Tibial nerve (tissue), 4 donors: ENCODE results near the gene ASNS.
"Not testable (repeated sequence)": the region's sequence is repeated elsewhere in the genome, so short reads cannot be mapped to it uniquely, and the experiment has no call there.

Source experiments
- EP300 ChIP-seq, 2 donors: sonication (generic); formaldehyde crosslinking; IDR thresholded peaks; one replicate each; pipeline ENCODE4 v1.6.1; 2017; ENCODE audit warnings: antibody characterized with exemption in 2 of 2, mild to moderate bottlenecking in 1 of 2
- TF ChIP-seq, protein P1 (sequence below), 5 experiments: fragments of 200-600 bp in 3 of 5; fragments of 450-650 bp in 2 of 5; sonication (generic) in 3 of 5; IDR thresholded peaks; one replicate each; pipeline ENCODE4 v1.5.1; 2016 to 2019; ENCODE audit warnings: antibody characterized with exemption in 5 of 5, mild to moderate bottlenecking in 3 of 5, moderate library complexity in 2 of 5

DNA sequence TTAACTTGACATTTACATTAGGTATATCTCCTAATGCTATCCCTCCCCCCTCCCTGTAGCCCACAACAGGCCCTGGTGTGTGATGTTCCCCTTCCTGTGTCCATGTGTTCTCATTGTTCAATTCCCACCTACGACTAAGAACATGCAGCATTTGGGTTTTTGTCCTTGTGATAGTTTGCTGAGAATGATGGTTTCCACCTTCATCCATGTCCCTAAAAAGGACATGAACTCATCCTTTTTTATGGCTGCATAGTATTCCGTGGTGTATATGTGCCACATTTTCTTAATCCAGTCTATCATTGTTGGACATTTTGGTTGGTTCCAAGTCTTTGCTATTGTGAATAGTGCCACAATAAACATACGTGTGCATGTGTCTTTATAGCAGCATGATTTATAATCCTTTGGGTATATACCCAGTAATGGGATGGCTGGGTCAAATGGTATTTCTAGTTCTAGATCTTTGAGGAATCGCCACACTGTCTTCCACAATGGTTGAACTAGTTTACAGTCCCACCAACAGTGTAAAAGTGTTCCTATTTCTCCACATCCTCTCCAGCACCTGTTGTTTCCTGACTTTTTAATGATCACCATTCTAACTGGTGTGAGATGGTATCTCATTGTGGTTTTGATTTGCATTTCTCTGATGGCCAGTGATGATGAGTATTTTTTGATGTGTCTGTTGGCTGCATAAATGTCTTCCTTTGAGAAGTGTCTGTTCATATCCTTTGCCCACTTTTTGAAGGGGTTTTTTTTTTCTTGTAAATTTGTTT, 21.8 kb downstream of the ASNS start:
- TF ChIP-seq, protein P1, sequence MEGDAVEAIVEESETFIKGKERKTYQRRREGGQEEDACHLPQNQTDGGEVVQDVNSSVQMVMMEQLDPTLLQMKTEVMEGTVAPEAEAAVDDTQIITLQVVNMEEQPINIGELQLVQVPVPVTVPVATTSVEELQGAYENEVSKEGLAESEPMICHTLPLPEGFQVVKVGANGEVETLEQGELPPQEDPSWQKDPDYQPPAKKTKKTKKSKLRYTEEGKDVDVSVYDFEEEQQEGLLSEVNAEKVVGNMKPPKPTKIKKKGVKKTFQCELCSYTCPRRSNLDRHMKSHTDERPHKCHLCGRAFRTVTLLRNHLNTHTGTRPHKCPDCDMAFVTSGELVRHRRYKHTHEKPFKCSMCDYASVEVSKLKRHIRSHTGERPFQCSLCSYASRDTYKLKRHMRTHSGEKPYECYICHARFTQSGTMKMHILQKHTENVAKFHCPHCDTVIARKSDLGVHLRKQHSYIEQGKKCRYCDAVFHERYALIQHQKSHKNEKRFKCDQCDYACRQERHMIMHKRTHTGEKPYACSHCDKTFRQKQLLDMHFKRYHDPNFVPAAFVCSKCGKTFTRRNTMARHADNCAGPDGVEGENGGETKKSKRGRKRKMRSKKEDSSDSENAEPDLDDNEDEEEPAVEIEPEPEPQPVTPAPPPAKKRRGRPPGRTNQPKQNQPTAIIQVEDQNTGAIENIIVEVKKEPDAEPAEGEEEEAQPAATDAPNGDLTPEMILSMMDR (IDR thresholded peaks at IDR 0.05), result not testable (repeated sequence)
- not testable (repeated sequence) for TF ChIP-seq EP300 (IDR thresholded peaks at IDR 0.05)
